ENCODE results near the gene SIK3. TPM values are rescaled to one million over a fixed set of nuclear protein-coding genes. Genes with fewer than 3 reads are reported as not detected.
"Not testable (repeated sequence)": the region's sequence is repeated elsewhere in the genome, so short reads cannot be mapped to it uniquely, and the experiment has no call there.

SIK3 gene
- total RNA-seq, 2 donors from 2014 or later: 26.2 to 77.6 TPM

DNA sequence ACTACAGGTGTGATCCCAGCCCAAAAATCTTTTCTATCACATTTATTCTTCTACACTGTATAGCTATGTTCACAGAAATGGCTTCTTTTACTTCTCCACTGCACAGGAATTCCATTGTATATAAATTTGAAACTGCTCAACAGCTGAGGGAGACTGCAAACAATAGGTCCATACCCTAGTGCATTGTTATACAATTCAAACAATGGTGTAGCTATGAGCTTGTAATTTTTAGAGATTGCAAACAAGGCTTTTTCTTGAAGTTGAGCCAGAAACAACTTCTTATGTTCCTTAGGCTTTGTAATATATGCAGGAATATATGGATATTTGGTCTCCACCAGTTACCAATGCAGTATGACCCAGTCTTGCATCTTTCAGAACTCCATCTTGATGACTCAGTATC lies 19.5 kb upstream of the SIK3 start:
- no peak overlapping the region for H3K4me3 ChIP-seq
- TF ChIP-seq POLR2AphosphoS5 (IDR thresholded peaks at IDR 0.05) (no peak), POLR2A (IDR thresholded peaks at IDR 0.05) (no peak)
- TF ChIP-seq, protein P1, sequence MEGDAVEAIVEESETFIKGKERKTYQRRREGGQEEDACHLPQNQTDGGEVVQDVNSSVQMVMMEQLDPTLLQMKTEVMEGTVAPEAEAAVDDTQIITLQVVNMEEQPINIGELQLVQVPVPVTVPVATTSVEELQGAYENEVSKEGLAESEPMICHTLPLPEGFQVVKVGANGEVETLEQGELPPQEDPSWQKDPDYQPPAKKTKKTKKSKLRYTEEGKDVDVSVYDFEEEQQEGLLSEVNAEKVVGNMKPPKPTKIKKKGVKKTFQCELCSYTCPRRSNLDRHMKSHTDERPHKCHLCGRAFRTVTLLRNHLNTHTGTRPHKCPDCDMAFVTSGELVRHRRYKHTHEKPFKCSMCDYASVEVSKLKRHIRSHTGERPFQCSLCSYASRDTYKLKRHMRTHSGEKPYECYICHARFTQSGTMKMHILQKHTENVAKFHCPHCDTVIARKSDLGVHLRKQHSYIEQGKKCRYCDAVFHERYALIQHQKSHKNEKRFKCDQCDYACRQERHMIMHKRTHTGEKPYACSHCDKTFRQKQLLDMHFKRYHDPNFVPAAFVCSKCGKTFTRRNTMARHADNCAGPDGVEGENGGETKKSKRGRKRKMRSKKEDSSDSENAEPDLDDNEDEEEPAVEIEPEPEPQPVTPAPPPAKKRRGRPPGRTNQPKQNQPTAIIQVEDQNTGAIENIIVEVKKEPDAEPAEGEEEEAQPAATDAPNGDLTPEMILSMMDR (IDR thresholded peaks at IDR 0.05): no peak
- no peaks in the 10 kb centered on the region for H3K4me1 ChIP-seq (replicated peaks)
- no peaks in the 10 kb centered on the region for H3K36me3 ChIP-seq
- intact Hi-C loops (cut with DNase I): no loop called here
- H3K9me3 ChIP-seq: no peaks in the 10 kb centered on the region
- no peak for DNase-seq (ENCODE audit: low spot score)
- H3K27me3 ChIP-seq (replicated peaks; ENCODE audit: insufficient read depth): no peaks in the 10 kb centered on the region
- H3K27ac ChIP-seq: no peak overlapping the region

DNA sequence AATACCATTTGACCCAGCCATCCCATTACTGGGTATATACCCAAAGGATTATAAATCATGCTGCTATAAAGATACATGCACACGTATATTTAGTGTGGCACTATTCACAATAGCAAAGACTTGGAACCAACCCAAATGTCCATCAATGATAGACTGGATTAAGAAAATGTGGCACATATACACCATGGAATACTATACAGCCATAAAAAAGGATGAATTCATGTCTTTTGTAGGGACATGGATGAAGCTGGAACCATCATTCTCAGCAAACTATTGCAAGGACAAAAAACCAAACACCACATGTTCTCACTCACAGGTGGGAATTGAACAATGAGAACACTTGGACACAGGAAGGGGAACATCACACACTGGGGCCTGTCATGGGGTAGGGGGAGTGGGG lies 14.7 kb upstream of the SIK3 start:
- H3K4me1 ChIP-seq (replicated peaks); intact Hi-C loops (cut with DNase I); H3K27ac ChIP-seq; H3K27me3 ChIP-seq (replicated peaks; ENCODE audit: insufficient read depth); H3K36me3 ChIP-seq; H3K4me3 ChIP-seq; H3K9me3 ChIP-seq; DNase-seq (ENCODE audit: low spot score): not testable (repeated sequence)
- WGBS: 67% methylated on average over 1 of the region's 1 CpG

DNA sequence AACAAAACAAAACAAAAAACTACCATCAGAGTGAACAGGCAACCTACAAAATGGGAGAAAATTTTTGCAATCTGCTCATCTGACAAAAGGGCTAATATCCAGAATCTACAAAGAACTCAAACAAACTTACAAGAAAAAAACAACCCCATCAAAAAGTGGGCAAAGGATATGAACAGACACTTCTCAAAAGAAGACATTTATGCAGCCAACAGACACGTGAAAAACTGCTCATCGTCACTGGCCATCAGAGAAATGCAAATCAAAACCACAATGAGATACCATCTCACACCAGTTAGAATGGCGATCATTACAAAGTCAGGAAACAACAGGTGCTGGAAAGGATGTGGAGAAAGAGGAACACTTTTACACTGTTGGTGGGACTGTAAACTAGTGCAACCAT lies 14.3 kb upstream of the SIK3 start:
- intact Hi-C loops (cut with DNase I): not testable (repeated sequence)

DNA sequence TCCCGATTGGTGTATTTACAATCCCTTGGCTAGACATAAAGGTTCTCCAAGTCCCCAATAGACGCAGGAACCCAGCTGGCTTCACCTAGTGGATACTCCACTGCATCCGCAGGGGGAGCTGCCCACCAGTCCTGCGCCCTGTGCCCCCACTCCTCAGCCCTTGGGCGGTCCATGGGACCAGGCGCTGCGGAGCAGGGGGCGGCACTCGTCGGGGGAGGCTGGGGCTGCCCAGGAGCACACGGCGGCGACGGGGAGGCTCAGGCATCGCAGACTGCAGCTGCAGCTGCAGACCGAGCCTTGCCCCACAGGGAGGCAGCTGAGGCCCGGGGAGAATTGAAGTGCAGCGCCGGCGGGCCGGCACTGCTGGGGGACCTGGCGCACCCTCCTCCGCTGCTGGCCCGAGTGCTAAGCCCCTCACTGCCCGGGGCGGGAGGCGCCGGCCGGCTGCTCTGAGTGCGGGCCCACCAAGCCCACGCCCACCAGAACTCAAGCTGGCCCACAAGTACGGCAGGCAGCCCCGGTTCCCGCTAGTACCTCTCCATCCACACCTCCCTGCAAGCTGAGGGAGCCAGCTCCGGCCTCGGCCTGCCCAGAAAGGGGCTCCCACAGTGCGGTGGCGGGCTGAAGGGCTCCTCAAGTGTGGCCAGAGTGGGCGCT lies 12.2 kb upstream of the SIK3 start:
- DNase-seq (ENCODE audit: low spot score): no peak
- Histone ChIP-seq H3K36me3 (no peaks in the 10 kb centered on the region), H3K4me3 (no peak overlapping the region), H3K9me3 (no peaks in the 10 kb centered on the region), H3K27me3 (replicated peaks; ENCODE audit: insufficient read depth) (no peaks in the 10 kb centered on the region), H3K27ac (no peak overlapping the region), H3K4me1 (replicated peaks) (no peaks in the 10 kb centered on the region)
- TF ChIP-seq POLR2A (IDR thresholded peaks at IDR 0.05) (no peak), POLR2AphosphoS5 (IDR thresholded peaks at IDR 0.05) (no peak)
- TF ChIP-seq, protein P1 (IDR thresholded peaks at IDR 0.05): no peak
- intact Hi-C loops (cut with DNase I): no loop called here
- 96% methylated on average over 37 of the region's 39 CpGs for WGBS

More for the DNA sequence above, 14.3 kb upstream of the SIK3 start:
- not testable (repeated sequence) for H3K9me3 ChIP-seq; H3K27me3 ChIP-seq (replicated peaks; ENCODE audit: insufficient read depth); H3K4me3 ChIP-seq; DNase-seq (ENCODE audit: low spot score); H3K4me1 ChIP-seq (replicated peaks); H3K27ac ChIP-seq; H3K36me3 ChIP-seq
- WGBS: 41% methylated on average over 3 of the region's 3 CpGs

DNA sequence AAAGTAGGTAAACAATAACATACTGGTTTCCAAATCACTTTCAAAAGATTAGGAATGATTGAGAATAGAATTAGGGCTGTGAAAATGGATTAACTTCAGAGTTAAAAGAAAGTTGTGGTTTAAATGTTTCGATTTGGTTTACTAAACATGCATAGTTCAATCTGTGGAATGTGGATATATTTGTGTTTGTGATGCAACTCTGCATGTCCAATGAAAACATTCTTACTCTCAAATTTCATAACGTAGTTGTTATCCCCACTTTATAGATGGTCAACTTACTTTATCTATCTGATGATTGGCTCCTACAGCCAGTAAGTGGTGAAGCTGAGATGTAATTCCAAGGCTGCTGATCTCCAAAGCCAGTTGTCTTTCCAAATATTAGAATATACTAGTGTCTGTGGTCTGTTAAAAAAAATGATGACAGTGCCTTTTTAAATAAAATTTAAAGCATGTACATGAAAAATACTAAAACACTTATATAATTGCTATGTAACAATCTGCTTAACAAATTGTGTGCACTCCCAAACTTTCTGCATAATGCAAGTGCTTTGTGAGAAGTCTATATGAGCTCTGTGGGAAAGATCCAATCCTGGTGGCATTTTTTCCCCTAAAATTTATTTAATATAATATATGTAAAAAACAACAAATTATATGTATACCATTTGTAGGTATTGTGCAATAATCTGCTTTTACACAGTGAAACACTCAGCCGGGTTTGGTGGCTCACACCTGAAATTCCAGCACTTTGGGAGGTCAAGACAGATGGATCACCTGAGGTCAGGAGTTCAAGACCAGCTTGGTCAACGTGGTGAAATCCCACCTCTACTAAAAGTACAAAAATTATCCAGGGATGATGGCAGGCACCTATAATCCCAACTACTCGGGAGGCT lies 9.7 kb upstream of the SIK3 start:
- H3K9me3 ChIP-seq: no peaks in the 10 kb centered on the region
- 62% methylated on average over 5 of the region's 5 CpGs for WGBS
- no peak for TF ChIP-seq POLR2A (IDR thresholded peaks at IDR 0.05)
- TF ChIP-seq POLR2AphosphoS5 (IDR thresholded peaks at IDR 0.05): no peak
- TF ChIP-seq, protein P1 (IDR thresholded peaks at IDR 0.05): no peak
- no peak overlapping the region for H3K4me3 ChIP-seq
- H3K27ac ChIP-seq: no peak overlapping the region
- H3K4me1 ChIP-seq (replicated peaks): no peaks in the 10 kb centered on the region
- intact Hi-C loops (cut with DNase I): no loop called here
- no peaks in the 10 kb centered on the region for H3K36me3 ChIP-seq
- no peak for DNase-seq (ENCODE audit: low spot score)
- no peaks in the 10 kb centered on the region for H3K27me3 ChIP-seq (replicated peaks; ENCODE audit: insufficient read depth)

Measured in prostate gland (tissue), 2 donors.